Loucy (cell line): Measurements from ENCODE around the gene ANP32B.

ENCODE experiments used
- EZH2phosphoT487 ChIP-seq: fragments of 200-600 bp; IDR thresholded peaks from 2 replicates; pipeline ENCODE4 v1.6.1; 2018; ENCODE audit warnings: antibody characterized with exemption, mild to moderate bottlenecking, moderate library complexity, borderline replicate concordance
- TF ChIP-seq, protein P1 (sequence below): fragments of 200-600 bp; sonication (generic); conservative IDR thresholded peaks from 2 replicates; pipeline ENCODE4 v1.5.1; 2014; ENCODE audit warnings: mild to moderate bottlenecking, antibody characterized with exemption, low read length

DNA sequence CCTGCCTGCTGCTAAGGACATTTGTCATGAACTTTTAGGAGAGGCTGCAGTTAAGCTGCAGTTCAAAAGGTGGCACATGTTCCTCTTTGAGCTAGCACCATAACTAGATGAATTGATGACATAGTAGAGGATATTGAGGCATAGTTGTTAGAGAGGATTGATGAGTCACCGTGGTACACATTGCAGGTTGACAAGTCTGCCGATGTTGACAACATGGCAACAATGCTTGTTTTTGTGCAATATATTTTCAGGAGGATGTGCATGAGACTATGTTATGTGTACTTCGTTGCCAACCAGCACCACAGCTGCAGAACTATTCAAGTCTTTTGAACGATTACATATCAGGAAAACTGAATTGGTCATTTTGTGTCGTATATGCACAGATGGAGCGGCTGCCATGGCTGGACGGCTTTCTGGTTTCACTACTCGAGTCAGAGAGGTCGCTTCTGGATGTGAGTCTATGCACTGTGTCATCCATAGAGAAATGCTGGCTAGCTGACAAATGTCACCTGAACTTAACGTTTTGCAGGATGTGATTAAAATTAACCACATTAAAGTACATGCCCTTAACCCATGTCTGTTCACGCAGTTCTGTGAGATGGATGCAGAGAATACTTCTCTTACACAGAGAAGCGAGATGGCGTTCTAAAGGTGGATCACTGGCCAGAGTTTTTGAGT lies 24.2 kb downstream of the ANP32B start:
- TF ChIP-seq, protein P1, sequence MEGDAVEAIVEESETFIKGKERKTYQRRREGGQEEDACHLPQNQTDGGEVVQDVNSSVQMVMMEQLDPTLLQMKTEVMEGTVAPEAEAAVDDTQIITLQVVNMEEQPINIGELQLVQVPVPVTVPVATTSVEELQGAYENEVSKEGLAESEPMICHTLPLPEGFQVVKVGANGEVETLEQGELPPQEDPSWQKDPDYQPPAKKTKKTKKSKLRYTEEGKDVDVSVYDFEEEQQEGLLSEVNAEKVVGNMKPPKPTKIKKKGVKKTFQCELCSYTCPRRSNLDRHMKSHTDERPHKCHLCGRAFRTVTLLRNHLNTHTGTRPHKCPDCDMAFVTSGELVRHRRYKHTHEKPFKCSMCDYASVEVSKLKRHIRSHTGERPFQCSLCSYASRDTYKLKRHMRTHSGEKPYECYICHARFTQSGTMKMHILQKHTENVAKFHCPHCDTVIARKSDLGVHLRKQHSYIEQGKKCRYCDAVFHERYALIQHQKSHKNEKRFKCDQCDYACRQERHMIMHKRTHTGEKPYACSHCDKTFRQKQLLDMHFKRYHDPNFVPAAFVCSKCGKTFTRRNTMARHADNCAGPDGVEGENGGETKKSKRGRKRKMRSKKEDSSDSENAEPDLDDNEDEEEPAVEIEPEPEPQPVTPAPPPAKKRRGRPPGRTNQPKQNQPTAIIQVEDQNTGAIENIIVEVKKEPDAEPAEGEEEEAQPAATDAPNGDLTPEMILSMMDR: no peak
- no peak for TF ChIP-seq EZH2phosphoT487
